GM12801 (cell line): ENCODE results near the gene PRAMEF4.
"Not testable (repeated sequence)": the region's sequence is repeated elsewhere in the genome, so short reads cannot be mapped to it uniquely, and the experiment has no call there.

Experiments used
- CTCF ChIP-seq: IDR thresholded peaks from one replicate; pipeline ENCODE4 v1.5.1; 2011; ENCODE audit warnings: control low read depth; ENCODE audit not compliant: insufficient read length; ENCODE audit errors: extremely low read depth

PRAMEF4 gene

GRCh38 chr1:12886101-12886500 lies at the start of gene PRAMEF4:
PRAMEF4 (minus strand) TSS chr1:12886201; CDS start chr1:12883394, 2,807 bp downstream.
- TF ChIP-seq CTCF = not testable (repeated sequence)

GRCh38 chr1:12916310-12916709 lies 30.3 kb upstream of the PRAMEF4 start, which contains the start of gene PRAMEF7:
PRAMEF7 (plus strand) TSS chr1:12916610; CDS start chr1:12917693, 1,083 bp downstream.
- TF ChIP-seq CTCF = not testable (repeated sequence)

GRCh38 chr1:12898170-12898569 lies 12.2 kb upstream of the PRAMEF4 start, which contains the start of gene PRAMEF10:
PRAMEF10 (minus strand) TSS chr1:12898270; CDS start chr1:12895847, 2,423 bp downstream.
- not testable (repeated sequence) for TF ChIP-seq CTCF

- not testable (repeated sequence) for TF ChIP-seq CTCF
These were observed 29.2 kb downstream of the PRAMEF4 start, which contains the start of gene PRAMEF2 for GRCh38 chr1:12856786-12857185. PRAMEF2 (plus strand) TSS chr1:12857086; CDS start chr1:12859010, 1,924 bp downstream.

- TF ChIP-seq CTCF = no peak
These were observed 34.2 kb downstream of the PRAMEF4 start for GRCh38 chr1:12851779-12852178.

GRCh38 chr1:12848620-12849019 lies 37.4 kb downstream of the PRAMEF4 start, which contains the start of gene HNRNPCL1:
HNRNPCL1 (minus strand) TSS chr1:12848720; CDS start chr1:12848289, 431 bp downstream.
- not testable (repeated sequence) for TF ChIP-seq CTCF

GRCh38 chr1:12831310-12831709 lies 54.7 kb downstream of the PRAMEF4 start, which contains the start of gene PRAMEF11:
PRAMEF11 (minus strand) TSS chr1:12831410; CDS start chr1:12828789, 2,621 bp downstream.
- not testable (repeated sequence) for TF ChIP-seq CTCF
